HepG2 (cell line): ENCODE results near the gene ARFGAP2. TPM values are rescaled to one million over a fixed set of nuclear protein-coding genes. Genes with fewer than 3 reads are reported as not detected.
A peak's percentile ranks its signal among the peaks of the same experiment; 100 is the strongest.

Experiments
- CEBPZ ChIP-seq: IDR thresholded peaks from 2 replicates; pipeline ENCODE4 v1.6.1; 2012; ENCODE audit warnings: low read length, improper control_type of control experiment
- CENPX ChIP-seq: sonication (generic); formaldehyde crosslinking; IDR thresholded peaks from 2 replicates; pipeline ENCODE4 v1.9.0; 2021; ENCODE audit warnings: mild to moderate bottlenecking, missing genetic modification reagents, moderate library complexity
- DRAP1 ChIP-seq: IDR thresholded peaks from 2 replicates; pipeline ENCODE4 v1.6.1; 2016; ENCODE audit warnings: missing genetic modification reagents, missing compliant biosample characterization
- GATA4 ChIP-seq: sonication (generic); IDR thresholded peaks from 2 replicates; pipeline ENCODE4 v1.6.1; 2016; ENCODE audit warnings: antibody characterized with exemption, low read depth, borderline replicate concordance
- IKZF4 ChIP-seq: sonication (generic); formaldehyde crosslinking; IDR thresholded peaks from 2 replicates; pipeline ENCODE4 v1.5.1; 2020; ENCODE audit warnings: borderline replicate concordance, mild to moderate bottlenecking, low read depth, missing genetic modification reagents; ENCODE audit errors: not compliant biosample characterization
- ISX ChIP-seq: sonication (generic); formaldehyde crosslinking; conservative IDR thresholded peaks from 2 replicates; pipeline ENCODE4 v1.5.0; 2020; ENCODE audit warnings: missing genetic modification reagents
- JUND ChIP-seq: sonication (generic); formaldehyde crosslinking; IDR thresholded peaks from 2 replicates; pipeline ENCODE4 v1.8.0; 2022; ENCODE audit warnings: mild to moderate bottlenecking, missing genetic modification reagents
- LCORL ChIP-seq, 2 experiments: fragments of 450-650 bp in 1 of 2; sonication (generic) in 1 of 2; formaldehyde crosslinking in 1 of 2; IDR thresholded peaks; 2 replicates each; pipeline versions ENCODE4 v1.5.0 to v1.6.1; 2017 to 2020; ENCODE audit warnings: antibody characterized with exemption in 1 of 2, missing genetic modification reagents in 1 of 2
- NFRKB ChIP-seq: fragments of 450-650 bp; IDR thresholded peaks from 2 replicates; pipeline ENCODE4 v1.6.1; 2017
- PITX1 ChIP-seq: sonication (generic); formaldehyde crosslinking; IDR thresholded peaks from 2 replicates; pipeline ENCODE4 v1.5.1; 2020; ENCODE audit warnings: mild to moderate bottlenecking, missing genetic modification reagents
- POGK ChIP-seq: sonication (generic); formaldehyde crosslinking; conservative IDR thresholded peaks from 2 replicates; pipeline ENCODE4 v1.8.0; 2022; ENCODE audit warnings: mild to moderate bottlenecking, moderate library complexity, missing genetic modification reagents
- PRDM10 ChIP-seq: sonication (generic); formaldehyde crosslinking; IDR thresholded peaks from 2 replicates; pipeline ENCODE4 v1.4.0; 2020; ENCODE audit warnings: low read depth, missing genetic modification reagents
- SMC3 ChIP-seq: IDR thresholded peaks from 2 replicates; pipeline ENCODE4 v1.6.1; 2011; ENCODE audit warnings: low read length, improper control_type of control experiment
- THAP11 ChIP-seq: IDR thresholded peaks from 2 replicates; pipeline ENCODE4 v1.6.1; 2016; ENCODE audit warnings: missing biosample characterization, missing genetic modification reagents
- TRAFD1 ChIP-seq: sonication (generic); formaldehyde crosslinking; IDR thresholded peaks from 2 replicates; pipeline ENCODE4 v1.5.1; 2020; ENCODE audit warnings: missing genetic modification reagents, mild to moderate bottlenecking, borderline replicate concordance
- ZMYM3 ChIP-seq: sonication (generic); formaldehyde crosslinking; IDR thresholded peaks from 2 replicates; pipeline ENCODE4 v1.5.1; 2020; ENCODE audit warnings: mild to moderate bottlenecking, missing genetic modification reagents
- ZNF7 ChIP-seq: IDR thresholded peaks from 2 replicates; pipeline ENCODE4 v1.6.1; 2016; ENCODE audit warnings: missing biosample characterization, missing genetic modification reagents
- ZNF792 ChIP-seq: IDR thresholded peaks from 2 replicates; pipeline ENCODE4 v1.6.1; 2016
- polyA plus RNA-seq, 8 experiments: library from polyadenylated mRNA; depleted of rRNA in 3 of 8; stranded (reverse) in 7 of 8; unstranded in 1 of 8; fragments of >200 nt; fragmentation: Illumina TruSeq in 4 of 8; extraction: Trizol in 4 of 8; gene quantifications; 2 replicates each; pipeline versions ENCODE4 v1.2.1 to v1.2.3, GENCODE V29; 2011 to 2016; ENCODE audit warnings: low read depth in 4 of 8, missing spikeins in 1 of 8, mixed read lengths in 1 of 8; ENCODE audit not compliant: insufficient read depth in 1 of 8
- total RNA-seq, 5 experiments: library from RNA; depleted of rRNA; stranded (reverse); fragments of >200 nt; fragmentation: Illumina TruSeq; extraction: Trizol; gene quantifications; 2 replicates each; pipeline ENCODE4 v1.2.3, GENCODE V29; 2016; ENCODE audit warnings: low read depth in 1 of 5

Gene ARFGAP2
- total and polyA plus RNA-seq, 2 of the 13 experiments (the other 11 are each of a cell fraction or from before 2014, with no cell fraction given): 32.3 to 75.3 TPM

GRCh38 chr11:47189100-47189834 is 12.6 kb upstream of the ARFGAP2 start (continued):
- TF ChIP-seq TRAFD1 (CRISPR knock-in tag) (no peak), ZNF7 (CRISPR knock-in tag) (no peak), SMC3 (peak; percentile 14; the same call in 1 of the 2 replicates), GATA4 (peak; percentile 76; the same call in 1 of the 2 replicates), NFRKB (no peak), POGK (peak; percentile 58; the same call in 1 of the 2 replicates), CEBPZ (no peak), DRAP1 (CRISPR knock-in tag) (peak; percentile 61), PRDM10 (CRISPR knock-in tag) (peak; percentile 93), ISX (CRISPR knock-in tag) (no peak), LCORL (IDR thresholded peaks at IDR 0.05) (peak; percentile 79; the same call in 1 of the 2 replicates), LCORL (CRISPR knock-in tag; IDR thresholded peaks at IDR 0.05) (peak; percentile 95), CENPX (CRISPR knock-in tag) (no peak), ZMYM3 (0 out of 2 replicates have a peak, but pooled peaks have one; percentile 21), JUND (CRISPR knock-in tag) (peak; percentile 88), IKZF4 (CRISPR knock-in tag) (no peak), ZNF792 (CRISPR knock-in tag) (peak; percentile 27; the same call in 1 of the 2 replicates), PITX1 (no peak), THAP11 (CRISPR knock-in tag) (peak; percentile 88)
